GM12878 (cell line): Measurements from ENCODE around the gene OXCT1. TPM values are rescaled to one million over a fixed set of nuclear protein-coding genes. Genes with fewer than 3 reads are reported as not detected.
"Not testable (repeated sequence)": the region's sequence is repeated elsewhere in the genome, so short reads cannot be mapped to it uniquely, and the experiment has no call there.

Experiments used
- ATAC-seq: fragments of 200-7000 bp; cut with Tn5 transposase; 3 replicates; pipeline ENCODE4 v1.9.1; 2020; ENCODE audit warnings: mild to moderate bottlenecking, moderate library complexity
- BruUV-seq: library from RNA; stranded (reverse); fragments of 400-500 nt; replicated peaks from 2 replicates; lab custom pipeline; 2021; lab: Mats Ljungman, UMichigan
- CTCF ChIA-PET: fragments of 300-600 bp; sonication (Branson Sonifier 250); formaldehyde crosslinking; extraction: SDS; loops from one replicate; lab custom pipeline; 2021; ENCODE audit warnings: inconsistent platforms; lab: Yijun Ruan, JAX
- POLR2A ChIA-PET: fragments of 350-600 bp; formaldehyde crosslinking; extraction: SDS; loops from one replicate; lab custom pipeline; 2021; ENCODE audit warnings: inconsistent platforms; lab: Charles Lee
- RAD21 ChIA-PET: fragments of 300-600 bp; sonication (Branson Sonifier 250); formaldehyde crosslinking; loops from one replicate; lab custom pipeline; 2023; ENCODE audit warnings: antibody characterized with exemption; ENCODE audit not compliant: unreplicated experiment; lab: Charles Lee
- SMC1A ChIA-PET: fragments of 300-600 bp; sonication (Branson Sonifier 250); formaldehyde crosslinking; loops from one replicate; lab custom pipeline; 2023; ENCODE audit not compliant: unreplicated experiment, uncharacterized antibody; lab: Charles Lee
- DNase-seq: peaks from one replicate; pipeline ENCODE4 v3.0.0-alpha.2; 2011; ENCODE audit warnings: low read depth, low spot score
- FAIRE-seq: peaks from 3 replicates; lab custom pipeline; 2011; peaks lifted over from hg19 to GRCh38; lab: Jason Lieb, UNC
- H2AFZ ChIP-seq: 2 replicates; pipeline ENCODE4 v1.6.0; 2011; ENCODE audit warnings: low read depth, low read length, control low read depth; ENCODE audit not compliant: control insufficient read depth
- H3K27ac ChIP-seq: 2 replicates; pipeline ENCODE4 v1.5.1; 2011; ENCODE audit warnings: control low read depth; ENCODE audit not compliant: control insufficient read depth, insufficient read depth
- H3K27me3 ChIP-seq, 2 experiments: replicated peaks in 1 of 2; 2 replicates each; pipeline versions ENCODE4 v1.6.0 to v1.6.1; 2011; ENCODE audit warnings: low read length in 1 of 2; ENCODE audit not compliant: control insufficient read depth in 2 of 2, insufficient read depth in 2 of 2
- H3K36me3 ChIP-seq, 2 experiments: 2 replicates each; pipeline ENCODE4 v1.5.1; 2011; ENCODE audit warnings: low read length in 1 of 2; ENCODE audit not compliant: control insufficient read depth in 2 of 2, insufficient read depth in 2 of 2
- H3K4me1 ChIP-seq: 2 replicates; pipeline ENCODE4 v1.6.1; 2011; ENCODE audit warnings: mild to moderate bottlenecking, low read length, moderate library complexity, mixed read lengths; ENCODE audit not compliant: control insufficient read depth, insufficient read depth
- H3K4me2 ChIP-seq: 2 replicates; pipeline ENCODE4 v1.6.0; 2011; ENCODE audit warnings: control low read depth; ENCODE audit not compliant: control insufficient read depth, insufficient read depth
- H3K4me3 ChIP-seq: fragments of 200-600 bp; sonication (generic); 2 replicates; pipeline ENCODE4 v1.5.1; 2016
- H3K79me2 ChIP-seq: 2 replicates; pipeline ENCODE4 v1.6.0; 2011; ENCODE audit warnings: low read length; ENCODE audit not compliant: control insufficient read depth, insufficient read depth
- H3K9ac ChIP-seq: 2 replicates; pipeline ENCODE4 v1.8.0; 2011; ENCODE audit warnings: low read length, control low read depth, mixed read lengths; ENCODE audit not compliant: control insufficient read depth, insufficient read depth
- H3K9me3 ChIP-seq: replicated peaks from 3 replicates; pipeline ENCODE4 v1.5.1; 2011; ENCODE audit warnings: mild to moderate bottlenecking, low read length; ENCODE audit not compliant: control insufficient read depth, insufficient read depth
- H4K20me1 ChIP-seq: 2 replicates; pipeline ENCODE4 v1.6.0; 2011; ENCODE audit not compliant: control insufficient read depth, insufficient read depth
- CHD1 ChIP-seq: IDR thresholded peaks from 2 replicates; pipeline ENCODE4 v1.6.1; 2012; ENCODE audit warnings: low read depth, low read length, improper control_type of control experiment
- CHD4 ChIP-seq: fragments of 200-600 bp; sonication (generic); IDR thresholded peaks from 2 replicates; pipeline ENCODE4 v1.6.1; 2016; ENCODE audit warnings: mild to moderate bottlenecking
- SPI1 ChIP-seq: IDR thresholded peaks from 2 replicates; pipeline ENCODE4 v1.6.1; 2011; ENCODE audit warnings: low read depth, mild to moderate bottlenecking, low read length, moderate library complexity, borderline replicate concordance; ENCODE audit not compliant: insufficient read depth
- WGBS: methylation state at CpG from one replicate; pipeline ENCODE4 v1.1.6; 2016; ENCODE audit warnings: low lambda C conversion rate; ENCODE audit not compliant: insufficient replicate concordance, insufficient coverage; ENCODE audit errors: missing lambda C conversion rate; 5-methylcytosine and 5-hydroxymethylcytosine counted together
- in situ Hi-C: fragments of 300-500 bp; cut with MboI; formaldehyde crosslinking; loops from 9 replicates; pipeline ENCODE4 v1.14.3; 2018; ENCODE audit warnings: mixed read lengths
- intact Hi-C: fragments of 100-400 bp; cut with micrococcal nuclease; formaldehyde crosslinking; loops from one replicate; pipeline ENCODE4 v1.14.2; 2022; ENCODE audit not compliant: unreplicated experiment
- polyA plus RNA-seq, 11 experiments: library from polyadenylated mRNA; depleted of rRNA in 4 of 11; unstranded in 6 of 11; stranded (reverse) in 5 of 11; fragments of >200 nt; fragmentation: Nextera tagmentation in 4 of 11; fragmentation: Illumina TruSeq in 1 of 11; extraction: Ambion mirVana in 4 of 11; extraction: Trizol in 1 of 11; gene quantifications; 1 replicate in 1 of 11; 2 replicates in 10 of 11; pipeline versions ENCODE4 v1.2.1 to v1.2.3, GENCODE V29; 2011 to 2016; ENCODE audit warnings: inconsistent platforms in 2 of 11, missing spikeins in 2 of 11, low read depth in 1 of 11
- total RNA-seq, 4 experiments: library from RNA; depleted of rRNA in 3 of 4; stranded (reverse); fragments of >200 nt in 3 of 4; fragmentation: Illumina TruSeq in 1 of 4; extraction: Trizol in 1 of 4; gene quantifications; 2 replicates each; pipeline versions ENCODE4 v1.2.1 to v1.2.3, GENCODE V29; 2013 to 2021

Gene OXCT1
- total and polyA plus RNA-seq, 10 of the 15 experiments (the other 5 are each of a cell fraction or from before 2014, with no cell fraction given) = 46.9 to 103 (median 70.5) TPM

GRCh38 chr5:41815663-41816229, 54.5 kb downstream of the OXCT1 start:
- in situ Hi-C loops = no loop called here
- RAD21 ChIA-PET = interaction anchor here (0.8 kb wide), 1 partner anchor 108 kb away, joined by 3 read pairs; no protein-coding TSS in a partner anchor
- Histone ChIP-seq H3K4me3 (no peak overlapping the region), H3K4me1 (peaks cover 3% of the 10 kb centered on the region; the same call in 1 of the 2 replicates), H3K9ac (no peak overlapping the region), H3K4me2 (no peak overlapping the region), H3K27ac (no peak overlapping the region), H2AFZ (no peak overlapping the region), H4K20me1 (no peaks in the 10 kb centered on the region), H3K79me2 (no peaks in the 10 kb centered on the region; the same call in 1 of the 2 replicates), H3K27me3 (no peaks in the 10 kb centered on the region), H3K9me3 (no peaks in the 10 kb centered on the region; the same call in 2 of the 3 replicates), H3K36me3 (no peaks in the 10 kb centered on the region)
- FAIRE-seq (no peak), ATAC-seq (peak; percentile 57; the same call in 2 of the 3 replicates), DNase-seq (no peak)
- CTCF ChIA-PET = interaction anchor here (1.0 to 1.5 kb wide), 2 partner anchors 60 to 190 kb away, joined by 3 read pairs; no protein-coding TSS in a partner anchor
- WGBS = 3% methylated on average over 3 of the region's 3 CpGs
- POLR2A ChIA-PET = interaction anchor here (0.6 kb wide), 2 partner anchors 42 to 60 kb away, joined by 3 read pairs; no protein-coding TSS in a partner anchor
- SMC1A ChIA-PET = interaction anchor here (1.0 to 2.9 kb wide), 9 partner anchors 16 to 62 kb away, joined by 3 to 8 read pairs (median 3); no protein-coding TSS in a partner anchor
- intact Hi-C loops = no loop called here
- no TSS peak for BruUV-seq
- no peak for TF ChIP-seq CHD1
- peak; percentile 38; the same call in 1 of the 2 replicates for TF ChIP-seq SPI1

GRCh38 chr5:41815261-41815660, 55.0 kb downstream of the OXCT1 start:
- no peaks in the 10 kb centered on the region for H3K36me3 ChIP-seq
- ATAC-seq (no peak), FAIRE-seq (no peak), DNase-seq (no peak)
- BruUV-seq = no TSS peak
- CTCF ChIA-PET = interaction anchor here (1.0 to 1.3 kb wide), 2 partner anchors 11 to 190 kb away, joined by 3 read pairs; no protein-coding TSS in a partner anchor
- no peak overlapping the region for H3K4me2 ChIP-seq
- H3K79me2 ChIP-seq = no peaks in the 10 kb centered on the region; the same call in 1 of the 2 replicates
- RAD21 ChIA-PET = interaction anchor here (0.8 kb wide), 1 partner anchor 108 kb away, joined by 3 read pairs; no protein-coding TSS in a partner anchor
- peaks cover 3% of the 10 kb centered on the region; the same call in 1 of the 2 replicates for H3K4me1 ChIP-seq
- no peak overlapping the region for H3K27ac ChIP-seq
- in situ Hi-C loops = no loop called here
- POLR2A ChIA-PET = interaction anchor here (0.6 kb wide), 1 partner anchor 42 kb away, joined by 3 read pairs; no protein-coding TSS in a partner anchor
- no peaks in the 10 kb centered on the region; the same call in 2 of the 3 replicates for H3K9me3 ChIP-seq
- no peak overlapping the region for H3K4me3 ChIP-seq
- no peak overlapping the region for H3K9ac ChIP-seq
- intact Hi-C loops = no loop called here
- H3K27me3 ChIP-seq = no peaks in the 10 kb centered on the region
- SMC1A ChIA-PET = interaction anchor here (1.0 to 2.9 kb wide), 7 partner anchors 16 to 62 kb away, joined by 3 to 8 read pairs (median 3); no protein-coding TSS in a partner anchor
- TF ChIP-seq CHD4 = no peak
- H4K20me1 ChIP-seq = no peaks in the 10 kb centered on the region
- no peak overlapping the region for H2AFZ ChIP-seq

GRCh38 chr5:41814306-41814705, 55.9 kb downstream of the OXCT1 start:
- SMC1A ChIA-PET = interaction anchor here (0.7 to 2.9 kb wide), 8 partner anchors 11 to 49 kb away, joined by 3 to 8 read pairs (median 3); no protein-coding TSS in a partner anchor
- in situ Hi-C loops, H3K9me3 ChIP-seq, H4K20me1 ChIP-seq, BruUV-seq, H3K4me2 ChIP-seq, H3K36me3 ChIP-seq, ATAC-seq, H3K4me1 ChIP-seq, FAIRE-seq, DNase-seq, RAD21 ChIA-PET, H3K4me3 ChIP-seq, H3K27ac ChIP-seq, H3K79me2 ChIP-seq, H3K9ac ChIP-seq, H3K27me3 ChIP-seq, intact Hi-C loops, H2AFZ ChIP-seq: not testable (repeated sequence)
- 93% methylated on average over 2 of the region's 4 CpGs for WGBS
- CTCF ChIA-PET = interaction anchor here (1.0 to 1.7 kb wide), 4 partner anchors 12 to 118 kb away, joined by 3 to 7 read pairs (median 4); no protein-coding TSS in a partner anchor
- POLR2A ChIA-PET = interaction anchor here (0.6 kb wide), 1 partner anchor 53 kb away, joined by 3 read pairs; no protein-coding TSS in a partner anchor
